CD4-positive, CD25-positive, alpha-beta regulatory T cell (primary cell): ENCODE data around the gene TNNI3K. TPM values are rescaled to one million over a fixed set of nuclear protein-coding genes. Genes with fewer than 3 reads are reported as not detected.

Experiments
- ATAC-seq, 2 donors: fragments of 150-1000 bp; cut with Tn5 transposase; one replicate each; pipeline ENCODE4 v1.10.0; 2021; ENCODE audit warnings: low read depth in 2 of 2, moderate number of reproducible peaks in 2 of 2, moderate library complexity in 1 of 2
- DNase-seq, 3 donors: peaks; one replicate each; pipeline versions ENCODE4 v3.0.0 to v3.0.0-alpha.2; 2012 to 2022; ENCODE audit warnings: mixed read lengths in 1 of 3
- H3K27ac ChIP-seq: one replicate; pipeline ENCODE4 v1.7.0; 2013; ENCODE audit warnings: mild to moderate bottlenecking, low read length; ENCODE audit not compliant: insufficient read depth, poor library complexity, severe bottlenecking
- H3K27me3 ChIP-seq: one replicate; pipeline ENCODE4 v1.7.0; 2013; ENCODE audit warnings: low read length; ENCODE audit not compliant: control insufficient read depth, insufficient read depth
- H3K36me3 ChIP-seq: one replicate; pipeline ENCODE4 v1.7.0; 2013; ENCODE audit warnings: mild to moderate bottlenecking, low read length, moderate library complexity; ENCODE audit not compliant: control insufficient read depth, insufficient read depth
- H3K4me1 ChIP-seq: 2 replicates; pipeline ENCODE4 v1.7.0; 2013; ENCODE audit warnings: mild to moderate bottlenecking, low read length; ENCODE audit not compliant: insufficient read depth, control insufficient read depth, poor library complexity, severe bottlenecking
- H3K4me3 ChIP-seq: one replicate; pipeline ENCODE4 v1.7.0; 2013; ENCODE audit warnings: low read depth, mild to moderate bottlenecking, low read length, moderate library complexity
- H3K9me3 ChIP-seq, 2 experiments: 1 replicate in 1 of 2; 2 replicates in 1 of 2; pipeline ENCODE4 v1.7.0; 2013; ENCODE audit warnings: low read length in 2 of 2, mild to moderate bottlenecking in 1 of 2, moderate library complexity in 1 of 2; ENCODE audit not compliant: control insufficient read depth in 2 of 2
- H3K27ac Mint-ChIP-seq, 3 donors: one replicate each; pipeline ENCODE4 v1.8.0; 2020 to 2022; ENCODE audit warnings: mild to moderate bottlenecking in 3 of 3, mixed read lengths in 3 of 3, moderate library complexity in 2 of 3
- H3K27me3 Mint-ChIP-seq: one replicate; pipeline ENCODE4 v1.8.0; 2022; ENCODE audit warnings: mild to moderate bottlenecking, mixed read lengths
- H3K36me3 Mint-ChIP-seq: one replicate; pipeline ENCODE4 v1.8.0; 2020; ENCODE audit warnings: mixed read lengths
- H3K4me1 Mint-ChIP-seq, 4 donors: one replicate each; pipeline ENCODE4 v1.8.0; 2020 to 2022; ENCODE audit warnings: mixed read lengths in 4 of 4, mild to moderate bottlenecking in 1 of 4
- H3K4me3 Mint-ChIP-seq, 4 donors: one replicate each; pipeline ENCODE4 v1.8.0; 2020 to 2022; ENCODE audit warnings: mild to moderate bottlenecking in 4 of 4, mixed read lengths in 4 of 4, moderate library complexity in 3 of 4
- H3K9me3 Mint-ChIP-seq, 7 donors: one replicate each; pipeline ENCODE4 v1.8.0; 2020 to 2022; ENCODE audit warnings: mixed read lengths in 7 of 7, mild to moderate bottlenecking in 3 of 7, moderate library complexity in 2 of 7
- polyA plus RNA-seq, 4 donors: library from polyadenylated mRNA; unstranded; fragments of 300-500 nt; fragmentation: Illumina TruSeq; gene quantifications; one replicate each; pipeline ENCODE4 v1.2.3, GENCODE V29; 2021
- total RNA-seq: library from RNA; stranded (reverse); gene quantifications from one replicate; pipeline ENCODE4 v1.2.3, GENCODE V29; 2022

Gene TNNI3K
- total and polyA plus RNA-seq, 5 donors from 2014 or later: 0.41 TPM; not detected in 4

- DNase-seq (no peak), ATAC-seq (no peak)
- Histone ChIP-seq H3K27me3 (no peaks in the 10 kb centered on the region), H3K9me3 (no peaks in the 10 kb centered on the region), H3K4me3 (no peak overlapping the region), H3K36me3 (no peaks in the 10 kb centered on the region), H3K27ac (no peak overlapping the region), H3K4me1 (no peaks in the 10 kb centered on the region)
- peaks cover 0 to 2% (median 0%) of the 10 kb centered on the region in 7 donors for H3K9me3 Mint-ChIP-seq
- no peak overlapping the region for H3K4me3 Mint-ChIP-seq
- H3K36me3 Mint-ChIP-seq: no peaks in the 10 kb centered on the region
- no peak overlapping the region for H3K27ac Mint-ChIP-seq
- H3K27me3 Mint-ChIP-seq: no peaks in the 10 kb centered on the region
- H3K4me1 Mint-ChIP-seq: peaks cover 0 to 4% (median 0%) of the 10 kb centered on the region in 4 donors
Observed at GRCh38 chr1:74367175-74367813, 132.1 kb downstream of the TNNI3K start.

GRCh38 chr1:74368335-74368734, 133.1 kb downstream of the TNNI3K start:
- no peak overlapping the region for H3K27ac Mint-ChIP-seq
- ATAC-seq: no peak
- no peaks in the 10 kb centered on the region for H3K36me3 Mint-ChIP-seq
- H3K27me3 Mint-ChIP-seq: no peaks in the 10 kb centered on the region
- H3K9me3 Mint-ChIP-seq: peaks cover 0 to 2% (median 0%) of the 10 kb centered on the region in 7 donors
- Histone ChIP-seq H3K9me3 (no peaks in the 10 kb centered on the region), H3K27me3 (no peaks in the 10 kb centered on the region), H3K4me1 (no peaks in the 10 kb centered on the region), H3K27ac (no peak overlapping the region), H3K36me3 (no peaks in the 10 kb centered on the region), H3K4me3 (no peak overlapping the region)
- no peak for DNase-seq
- H3K4me1 Mint-ChIP-seq: peaks cover 0 to 4% (median 0%) of the 10 kb centered on the region in 4 donors
- no peak overlapping the region for H3K4me3 Mint-ChIP-seq

- no peaks in the 10 kb centered on the region for H3K9me3 ChIP-seq
- no peaks in the 10 kb centered on the region for H3K27me3 Mint-ChIP-seq
- H3K27ac ChIP-seq: no peak overlapping the region
- no peaks in the 10 kb centered on the region for H3K4me1 ChIP-seq
- peaks cover 0 to 4% (median 0%) of the 10 kb centered on the region in 4 donors for H3K4me1 Mint-ChIP-seq
- H3K36me3 ChIP-seq: no peaks in the 10 kb centered on the region
- H3K27me3 ChIP-seq: no peaks in the 10 kb centered on the region
- ATAC-seq: no peak
- no peaks in the 10 kb centered on the region for H3K9me3 Mint-ChIP-seq
- no peak overlapping the region for H3K4me3 Mint-ChIP-seq
- no peak overlapping the region for H3K4me3 ChIP-seq
- no peak overlapping the region for H3K27ac Mint-ChIP-seq
- no peaks in the 10 kb centered on the region for H3K36me3 Mint-ChIP-seq
- DNase-seq: no peak
Observed at GRCh38 chr1:74375376-74375775, 140.2 kb downstream of the TNNI3K start.

GRCh38 chr1:74380252-74380651, 145.1 kb downstream of the TNNI3K start:
- Mint-ChIP-seq H3K27ac (no peak overlapping the region), H3K36me3 (no peaks in the 10 kb centered on the region), H3K9me3 (peaks cover 0 to 3% (median 0%) of the 10 kb centered on the region in 7 donors), H3K4me3 (no peak overlapping the region), H3K27me3 (no peaks in the 10 kb centered on the region), H3K4me1 (no peaks in the 10 kb centered on the region)
- no peak overlapping the region for H3K4me3 ChIP-seq
- ATAC-seq (no peak), DNase-seq (no peak)
- H3K27ac ChIP-seq: no peak overlapping the region
- H3K9me3 ChIP-seq: no peaks in the 10 kb centered on the region
- H3K4me1 ChIP-seq: no peaks in the 10 kb centered on the region
- H3K27me3 ChIP-seq: peaks cover 3% of the 10 kb centered on the region
- H3K36me3 ChIP-seq: no peaks in the 10 kb centered on the region

DNA sequence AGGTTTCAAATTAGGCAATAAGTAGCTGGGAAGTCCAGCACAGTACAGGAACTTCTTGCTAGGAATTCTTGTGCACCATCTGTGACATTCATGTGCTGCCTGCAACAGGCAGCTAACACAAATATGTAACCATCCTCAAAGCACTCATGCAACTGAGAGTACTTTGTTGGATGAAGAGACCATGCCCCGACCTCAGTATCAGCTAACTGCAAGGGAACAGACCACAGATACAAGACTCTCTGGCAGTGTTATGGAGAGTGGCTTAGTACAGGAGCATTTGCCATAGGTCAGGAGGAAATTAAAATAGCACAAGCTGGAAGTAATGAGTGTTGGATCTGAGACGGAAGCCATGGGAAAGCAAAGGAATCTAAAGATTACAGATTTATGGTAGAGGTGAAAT, 153.7 kb downstream of the TNNI3K start:
- Histone ChIP-seq H3K36me3 (no peaks in the 10 kb centered on the region), H3K27ac (no peak overlapping the region), H3K27me3 (peaks cover under 1% of the 10 kb centered on the region), H3K4me1 (no peaks in the 10 kb centered on the region), H3K4me3 (no peak overlapping the region), H3K9me3 (no peaks in the 10 kb centered on the region)
- H3K4me3 Mint-ChIP-seq: no peak overlapping the region
- H3K27me3 Mint-ChIP-seq: no peaks in the 10 kb centered on the region
- no peaks in the 10 kb centered on the region for H3K36me3 Mint-ChIP-seq
- no peaks in the 10 kb centered on the region for H3K4me1 Mint-ChIP-seq
- H3K9me3 Mint-ChIP-seq: peaks cover 0 to 3% (median 0%) of the 10 kb centered on the region in 7 donors
- ATAC-seq (no peak), DNase-seq (no peak)
- no peak overlapping the region for H3K27ac Mint-ChIP-seq

DNA sequence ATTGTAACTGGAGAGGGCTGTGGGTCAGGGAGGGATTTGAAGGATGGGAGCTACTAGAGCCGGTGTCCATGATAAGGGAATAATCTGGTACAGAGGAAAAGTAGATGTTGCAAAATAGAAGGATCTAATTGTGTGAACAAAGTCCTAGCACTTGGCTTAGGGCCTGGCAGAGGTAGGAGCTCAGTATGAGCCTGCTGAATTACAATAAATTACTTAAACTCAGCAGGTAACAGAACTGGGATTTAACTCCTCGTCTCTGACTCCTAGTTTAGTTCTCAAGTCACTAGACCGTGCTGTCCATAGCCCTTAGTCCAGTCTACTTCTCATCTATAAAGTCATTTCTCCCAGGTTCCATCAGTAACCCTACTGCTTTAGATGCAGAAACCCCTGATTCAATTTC, 157.0 kb downstream of the TNNI3K start:
- no peak for DNase-seq
- no peak overlapping the region for H3K4me3 ChIP-seq
- Mint-ChIP-seq H3K4me1 (peaks cover 0 to 4% (median 0%) of the 10 kb centered on the region in 4 donors), H3K27ac (no peak overlapping the region), H3K27me3 (no peaks in the 10 kb centered on the region), H3K36me3 (no peaks in the 10 kb centered on the region), H3K9me3 (peaks cover 0 to 4% (median 0%) of the 10 kb centered on the region in 7 donors), H3K4me3 (no peak overlapping the region)
- no peaks in the 10 kb centered on the region for H3K27me3 ChIP-seq
- no peak for ATAC-seq
- no peak overlapping the region for H3K27ac ChIP-seq
- H3K36me3 ChIP-seq: no peaks in the 10 kb centered on the region
- H3K4me1 ChIP-seq: no peaks in the 10 kb centered on the region
- H3K9me3 ChIP-seq: no peaks in the 10 kb centered on the region

DNA sequence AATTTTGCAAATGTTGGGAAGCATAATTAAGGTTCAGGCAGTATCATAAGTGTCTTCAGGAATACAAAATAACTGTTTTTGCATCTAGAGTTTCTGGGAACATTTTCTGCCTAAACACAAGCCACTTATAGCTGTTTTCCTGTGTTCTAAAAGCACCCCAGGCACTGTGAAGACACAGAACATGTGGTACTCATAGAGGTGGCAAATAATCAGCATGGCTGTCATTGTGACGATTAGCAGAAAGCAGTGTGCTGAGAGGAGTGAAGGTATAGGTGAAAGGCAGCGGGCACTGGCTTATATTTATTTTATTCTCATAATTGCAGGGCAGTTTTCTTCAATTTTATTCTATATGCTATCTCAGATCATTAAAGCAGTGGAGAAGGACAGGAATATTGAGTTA, 157.7 kb downstream of the TNNI3K start:
- Histone ChIP-seq H3K4me1 (no peaks in the 10 kb centered on the region), H3K27me3 (no peaks in the 10 kb centered on the region), H3K4me3 (no peak overlapping the region), H3K9me3 (no peaks in the 10 kb centered on the region), H3K27ac (no peak overlapping the region), H3K36me3 (no peaks in the 10 kb centered on the region)
- peaks cover under 1% of the 10 kb centered on the region for H3K27me3 Mint-ChIP-seq
- no peak for ATAC-seq
- no peak overlapping the region for H3K4me3 Mint-ChIP-seq
- no peak for DNase-seq
- H3K4me1 Mint-ChIP-seq: peaks cover 0 to 4% (median 0%) of the 10 kb centered on the region in 4 donors
- H3K36me3 Mint-ChIP-seq: no peaks in the 10 kb centered on the region
- peaks cover 0 to 4% (median 0%) of the 10 kb centered on the region in 7 donors for H3K9me3 Mint-ChIP-seq
- H3K27ac Mint-ChIP-seq: no peak overlapping the region

DNA sequence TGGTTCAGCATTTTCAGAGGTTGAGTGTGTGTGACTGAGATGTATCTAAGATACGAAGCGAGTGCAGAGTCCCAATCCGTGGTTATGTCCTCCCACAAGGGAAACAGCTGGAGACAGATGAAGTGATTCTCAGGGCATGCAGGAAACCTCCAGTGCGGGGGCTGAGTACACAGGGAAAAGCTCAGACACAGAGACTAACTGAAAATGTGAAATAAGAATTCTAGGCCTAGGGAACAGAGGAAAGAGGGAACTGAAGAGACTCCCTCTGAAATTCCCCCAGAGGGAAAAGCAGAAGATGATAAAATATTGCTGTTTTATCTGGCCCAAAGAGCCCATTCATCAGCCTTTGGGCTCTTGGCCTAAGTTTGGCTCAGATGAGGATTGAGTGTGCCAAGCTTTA, 160.4 kb downstream of the TNNI3K start:
- no peak for ATAC-seq
- no peaks in the 10 kb centered on the region for H3K4me1 ChIP-seq
- Mint-ChIP-seq H3K27ac (no peak overlapping the region), H3K9me3 (peaks cover 0 to 4% (median 0%) of the 10 kb centered on the region in 7 donors), H3K36me3 (no peaks in the 10 kb centered on the region), H3K27me3 (peaks cover 4% of the 10 kb centered on the region), H3K4me3 (no peak overlapping the region), H3K4me1 (peaks cover 0 to 4% (median 0%) of the 10 kb centered on the region in 4 donors)
- no peaks in the 10 kb centered on the region for H3K9me3 ChIP-seq
- H3K4me3 ChIP-seq: no peak overlapping the region
- no peaks in the 10 kb centered on the region for H3K36me3 ChIP-seq
- DNase-seq: no peak
- no peak overlapping the region for H3K27ac ChIP-seq
- no peaks in the 10 kb centered on the region for H3K27me3 ChIP-seq
